ENCODE data around the gene CFAP45.
"Not testable (repeated sequence)": the region's sequence is repeated elsewhere in the genome, so short reads cannot be mapped to it uniquely, and the experiment has no call there.

The CFAP45 gene

DNA sequence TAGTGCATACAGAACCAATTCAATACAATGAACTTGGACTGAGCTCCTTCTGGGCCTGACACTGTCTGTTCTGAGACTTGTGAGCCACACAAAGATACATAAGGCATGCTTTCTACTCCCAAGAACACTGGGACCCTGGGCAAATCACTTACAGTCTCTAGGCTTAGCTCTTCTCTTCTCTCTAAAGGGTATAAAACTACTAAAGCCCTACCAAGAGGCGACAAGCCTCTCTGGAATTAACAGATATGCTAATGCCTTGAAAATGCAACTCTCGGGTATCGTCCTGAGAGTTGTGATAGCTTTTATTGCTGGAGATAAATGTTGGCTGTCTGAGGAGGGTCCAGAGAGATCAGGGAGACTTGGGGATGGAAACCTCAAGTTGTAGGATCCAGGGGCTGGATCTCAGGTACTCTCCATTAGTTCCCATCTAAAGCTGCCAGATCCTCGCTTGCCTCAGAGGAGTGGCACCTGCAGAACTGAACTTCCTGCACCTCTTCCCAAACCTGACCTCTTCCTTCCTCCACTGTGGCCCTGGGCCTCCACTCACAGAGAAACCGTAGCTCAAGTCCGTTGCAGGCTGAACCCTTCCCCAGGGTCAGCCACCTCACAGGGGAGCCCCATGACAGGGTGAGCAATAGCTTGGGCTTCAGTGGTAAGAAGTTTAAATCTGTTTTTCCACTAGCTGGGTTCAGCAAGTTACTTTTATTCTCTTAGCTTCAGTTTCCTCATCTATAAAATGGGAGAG, 11.5 kb upstream of the CFAP45 start:
- no peaks in the 10 kb centered on the region for H3K27me3 Mint-ChIP-seq (ENCODE audit: low read depth)
- peak overlapping the region; percentile 93 for H3K27ac Mint-ChIP-seq
- peaks cover 15% of the 10 kb centered on the region for H3K36me3 Mint-ChIP-seq (ENCODE audit: low read depth)
- H3K9me3 Mint-ChIP-seq: no peaks in the 10 kb centered on the region
- peaks cover 51% of the 10 kb centered on the region for H3K4me1 Mint-ChIP-seq (ENCODE audit: low read depth)
- H3K4me3 Mint-ChIP-seq: peak overlapping the region; percentile 42

- Mint-ChIP-seq H3K27me3 (ENCODE audit: low read depth) (peaks cover 3% of the 10 kb centered on the region), H3K4me3 (no peak overlapping the region), H3K36me3 (ENCODE audit: low read depth) (peaks cover 4% of the 10 kb centered on the region), H3K27ac (no peak overlapping the region), H3K4me1 (ENCODE audit: low read depth) (peaks cover 36% of the 10 kb centered on the region), H3K9me3 (no peaks in the 10 kb centered on the region)
Measured at GRCh38 chr1:159908031-159908940, 8.3 kb upstream of the CFAP45 start.

- Mint-ChIP-seq H3K9me3 (no peaks in the 10 kb centered on the region), H3K36me3 (ENCODE audit: low read depth) (peaks cover 4% of the 10 kb centered on the region), H3K4me1 (ENCODE audit: low read depth) (peaks cover 27% of the 10 kb centered on the region), H3K27me3 (ENCODE audit: low read depth) (peaks cover 4% of the 10 kb centered on the region), H3K27ac (peak overlapping the region; percentile 0), H3K4me3 (no peak overlapping the region)
Measured at GRCh38 chr1:159906960-159907359, 7.0 kb upstream of the CFAP45 start.

- not testable (repeated sequence) for H3K36me3 Mint-ChIP-seq (ENCODE audit: low read depth); H3K27ac Mint-ChIP-seq; H3K4me1 Mint-ChIP-seq (ENCODE audit: low read depth); H3K4me3 Mint-ChIP-seq; H3K27me3 Mint-ChIP-seq (ENCODE audit: low read depth); H3K9me3 Mint-ChIP-seq
Measured at GRCh38 chr1:159904036-159904435, 4.1 kb upstream of the CFAP45 start.

GRCh38 chr1:159902541-159902940, 2.6 kb upstream of the CFAP45 start:
- no peaks in the 10 kb centered on the region for H3K36me3 Mint-ChIP-seq (ENCODE audit: low read depth)
- H3K9me3 Mint-ChIP-seq: no peaks in the 10 kb centered on the region
- H3K27ac Mint-ChIP-seq: no peak overlapping the region
- no peak overlapping the region for H3K4me3 Mint-ChIP-seq
- H3K4me1 Mint-ChIP-seq (ENCODE audit: low read depth): peaks cover 4% of the 10 kb centered on the region
- H3K27me3 Mint-ChIP-seq (ENCODE audit: low read depth): peaks cover 4% of the 10 kb centered on the region

- H3K27ac Mint-ChIP-seq: no peak overlapping the region
Measured at GRCh38 chr1:159900755-159901360, 893 bp upstream of the CFAP45 start.

DNA sequence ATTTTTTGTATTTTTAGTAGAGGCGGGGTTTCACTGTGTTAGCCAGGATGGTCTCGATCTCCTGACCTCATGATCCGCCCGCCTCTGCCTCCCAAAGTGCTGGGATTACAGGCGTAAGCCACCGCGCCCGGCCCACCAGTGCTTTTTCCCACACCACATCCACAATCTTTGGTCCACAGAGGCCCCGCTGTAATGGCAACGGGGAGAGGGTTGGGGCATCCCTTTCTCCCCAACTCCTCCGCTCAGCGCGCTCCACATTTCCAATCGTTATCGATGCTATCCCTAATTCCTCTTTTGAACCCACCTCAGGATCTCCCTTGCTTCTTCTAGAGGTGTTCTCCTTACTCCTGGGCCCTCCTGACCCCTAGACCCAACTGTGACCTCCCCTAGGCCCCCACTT, 331 bp downstream of the CFAP45 start:
- H3K27me3 Mint-ChIP-seq (ENCODE audit: low read depth): peaks cover 12% of the 10 kb centered on the region
- H3K4me3 Mint-ChIP-seq; H3K9me3 Mint-ChIP-seq; H3K4me1 Mint-ChIP-seq (ENCODE audit: low read depth); H3K36me3 Mint-ChIP-seq (ENCODE audit: low read depth); H3K27ac Mint-ChIP-seq: not testable (repeated sequence)

More at GRCh38 chr1:159900755-159901360, 893 bp upstream of the CFAP45 start:
- no peaks in the 10 kb centered on the region for H3K9me3 Mint-ChIP-seq
- no peak overlapping the region for H3K4me3 Mint-ChIP-seq
- H3K4me1 Mint-ChIP-seq (ENCODE audit: low read depth): no peaks in the 10 kb centered on the region
- no peaks in the 10 kb centered on the region for H3K36me3 Mint-ChIP-seq (ENCODE audit: low read depth)
- H3K27me3 Mint-ChIP-seq (ENCODE audit: low read depth): peaks cover 4% of the 10 kb centered on the region

DNA sequence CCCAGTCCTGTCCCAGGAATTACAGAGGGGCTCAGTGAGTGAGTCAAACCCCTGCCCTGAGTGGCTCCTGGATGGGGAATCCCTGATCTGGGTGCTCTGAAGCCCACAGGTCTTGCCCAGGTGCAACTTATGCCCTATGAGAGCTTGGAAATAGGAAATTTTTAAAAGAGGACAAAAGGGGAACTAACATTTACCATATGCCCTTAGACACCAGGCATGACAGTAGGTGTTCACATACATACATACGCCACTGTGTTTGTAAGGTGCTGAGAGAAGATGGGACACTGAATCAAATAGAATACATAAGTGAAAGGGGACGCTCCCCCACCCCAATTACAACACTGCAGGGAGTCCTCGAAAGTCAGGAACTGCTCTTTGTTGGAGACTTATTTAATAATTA, 1.4 kb downstream of the CFAP45 start:
- no peak overlapping the region for H3K27ac Mint-ChIP-seq
- no peaks in the 10 kb centered on the region for H3K9me3 Mint-ChIP-seq
- H3K27me3 Mint-ChIP-seq (ENCODE audit: low read depth): peaks cover 19% of the 10 kb centered on the region
- H3K36me3 Mint-ChIP-seq (ENCODE audit: low read depth): no peaks in the 10 kb centered on the region
- no peaks in the 10 kb centered on the region for H3K4me1 Mint-ChIP-seq (ENCODE audit: low read depth)
- H3K4me3 Mint-ChIP-seq: no peak overlapping the region

DNA sequence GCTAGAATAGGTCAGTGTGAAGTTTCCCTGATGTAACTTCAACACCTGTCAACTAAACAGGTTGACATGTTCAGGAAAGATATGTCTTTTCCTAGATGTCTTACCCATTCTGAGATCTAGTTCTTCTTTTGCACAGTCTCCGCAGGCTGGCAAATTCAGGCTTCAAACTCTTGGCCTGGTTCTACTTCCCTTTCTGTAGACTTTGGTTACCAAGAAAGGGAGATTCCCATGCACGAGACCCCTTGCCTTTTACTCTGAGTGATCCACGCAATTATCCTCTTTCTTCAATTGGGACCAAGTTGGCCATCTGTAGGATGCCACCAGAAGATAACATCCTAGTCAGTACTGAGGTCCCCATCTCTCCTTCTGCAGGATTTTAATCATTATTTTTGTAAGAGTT, 2.0 kb downstream of the CFAP45 start:
- Mint-ChIP-seq H3K36me3 (ENCODE audit: low read depth) (no peaks in the 10 kb centered on the region), H3K4me1 (ENCODE audit: low read depth) (no peaks in the 10 kb centered on the region), H3K9me3 (no peaks in the 10 kb centered on the region), H3K4me3 (no peak overlapping the region), H3K27me3 (ENCODE audit: low read depth) (peaks cover 16% of the 10 kb centered on the region), H3K27ac (no peak overlapping the region)

DNA sequence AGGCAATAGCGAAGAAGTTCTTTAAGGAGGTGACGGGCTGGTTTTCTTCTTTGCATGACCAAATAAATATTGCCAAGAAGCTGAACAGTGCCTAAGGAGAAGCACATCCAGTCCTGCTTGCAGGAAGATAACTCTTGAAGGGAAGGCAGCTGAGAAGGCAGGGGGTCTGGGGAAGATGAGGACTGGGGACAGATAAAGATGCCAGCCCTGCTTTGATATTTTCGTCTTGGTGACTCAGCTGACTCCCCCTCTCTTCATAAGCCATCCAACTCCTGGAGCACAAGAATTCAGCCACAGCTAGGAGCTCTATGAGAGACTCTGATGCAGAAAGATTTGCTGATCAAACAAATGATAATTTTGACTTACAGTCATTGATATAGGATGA, 3.4 kb downstream of the CFAP45 start:
- no peaks in the 10 kb centered on the region for H3K36me3 Mint-ChIP-seq (ENCODE audit: low read depth)
- no peak overlapping the region for H3K27ac Mint-ChIP-seq
- H3K27me3 Mint-ChIP-seq (ENCODE audit: low read depth): peaks cover 16% of the 10 kb centered on the region
- no peak overlapping the region for H3K4me3 Mint-ChIP-seq
- H3K9me3 Mint-ChIP-seq: no peaks in the 10 kb centered on the region
- peaks cover 2% of the 10 kb centered on the region for H3K4me1 Mint-ChIP-seq (ENCODE audit: low read depth)

DNA sequence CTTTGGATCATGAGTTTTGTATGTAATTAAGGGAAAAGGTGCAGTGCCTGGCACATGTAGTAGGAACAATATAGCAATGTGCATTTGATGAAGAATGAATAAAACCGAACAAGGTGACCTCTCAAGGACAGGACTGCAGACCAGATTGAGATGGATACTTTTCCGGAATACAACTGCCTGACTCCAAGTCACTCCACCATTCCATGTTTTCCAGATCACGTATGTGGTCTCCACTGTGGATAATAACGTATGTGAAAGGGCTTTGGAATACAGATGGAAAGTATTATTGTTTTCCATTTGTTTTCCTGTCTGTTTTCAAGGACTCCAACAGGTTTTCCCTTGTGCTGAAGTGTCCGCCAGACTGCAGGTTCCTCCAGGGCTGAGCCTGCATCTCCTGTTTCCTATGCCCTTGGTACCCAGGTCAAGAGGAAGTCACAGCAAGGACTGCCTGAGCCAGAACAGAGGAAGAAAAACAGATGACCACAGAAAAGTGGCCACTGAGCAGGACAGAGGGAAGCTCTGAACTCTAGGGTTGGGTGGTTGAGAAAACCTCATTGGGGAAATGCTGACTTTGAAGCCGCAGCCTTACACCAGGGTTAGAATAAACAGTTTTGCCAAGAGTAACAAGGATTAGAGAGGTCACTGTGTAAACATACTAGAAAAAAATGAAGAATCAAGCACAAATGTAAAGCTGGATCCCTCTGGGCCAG, 4.0 kb downstream of the CFAP45 start:
- Mint-ChIP-seq H3K27me3 (ENCODE audit: low read depth) (peaks cover 16% of the 10 kb centered on the region), H3K36me3 (ENCODE audit: low read depth) (no peaks in the 10 kb centered on the region), H3K9me3 (no peaks in the 10 kb centered on the region), H3K4me1 (ENCODE audit: low read depth) (peaks cover 4% of the 10 kb centered on the region), H3K4me3 (no peak overlapping the region), H3K27ac (no peak overlapping the region)

DNA sequence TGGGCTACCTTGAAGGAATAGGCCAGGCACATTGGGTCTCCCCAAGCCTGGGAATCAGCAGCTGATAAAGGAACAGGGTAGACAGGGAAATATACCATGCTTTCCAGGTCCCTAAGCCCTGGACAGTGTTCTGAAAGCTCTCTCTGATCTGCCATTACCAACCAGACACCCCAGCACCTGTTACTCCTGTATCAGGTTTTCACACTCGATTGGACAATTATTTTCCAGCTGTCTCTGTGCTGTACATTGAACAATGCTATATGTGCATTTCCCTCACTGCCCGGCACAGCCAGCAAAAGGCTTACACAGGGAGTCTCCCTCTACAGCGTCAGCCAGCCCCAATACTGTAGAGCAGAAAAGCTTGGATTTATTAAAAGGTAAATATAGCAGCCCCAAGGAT, 4.7 kb downstream of the CFAP45 start:
- H3K4me1 Mint-ChIP-seq (ENCODE audit: low read depth): peaks cover 4% of the 10 kb centered on the region
- H3K4me3 Mint-ChIP-seq: no peak overlapping the region
- no peaks in the 10 kb centered on the region for H3K9me3 Mint-ChIP-seq
- H3K27me3 Mint-ChIP-seq (ENCODE audit: low read depth): peaks cover 16% of the 10 kb centered on the region
- no peaks in the 10 kb centered on the region for H3K36me3 Mint-ChIP-seq (ENCODE audit: low read depth)
- H3K27ac Mint-ChIP-seq: no peak overlapping the region

GRCh38 chr1:159892944-159893343, 7.0 kb downstream of the CFAP45 start:
- H3K9me3 Mint-ChIP-seq: no peaks in the 10 kb centered on the region
- no peak overlapping the region for H3K4me3 Mint-ChIP-seq
- H3K27ac Mint-ChIP-seq: no peak overlapping the region
- H3K4me1 Mint-ChIP-seq (ENCODE audit: low read depth): peaks cover 8% of the 10 kb centered on the region
- H3K36me3 Mint-ChIP-seq (ENCODE audit: low read depth): no peaks in the 10 kb centered on the region
- peaks cover 20% of the 10 kb centered on the region for H3K27me3 Mint-ChIP-seq (ENCODE audit: low read depth)
